Endothelial cell of umbilical vein (primary cell): ENCODE data around the gene ACAD9. TPM values are rescaled to one million over a fixed set of nuclear protein-coding genes. Genes with fewer than 3 reads are reported as not detected.
A peak's percentile ranks its signal among the peaks of the same experiment; 100 is the strongest.

ENCODE experiments used
- BruUV-seq: library from RNA; stranded (reverse); fragments of 400-500 nt; replicated peaks from 2 replicates; lab custom pipeline; 2021; lab: Mats Ljungman, UMichigan
- CTCF ChIA-PET: fragments of 300-600, 350-600 bp; sonication (Branson Sonifier 250); formaldehyde crosslinking; loops from one replicate; lab custom pipeline; 2021; ENCODE audit warnings: antibody characterized with exemption, inconsistent platforms; lab: Charles Lee
- POLR2A ChIA-PET: fragments of 300-600, 350-600 bp; sonication (Branson Sonifier 250); formaldehyde crosslinking; loops from one replicate; lab custom pipeline; 2021; ENCODE audit warnings: antibody characterized with exemption, inconsistent platforms; lab: Charles Lee
- DNase-seq: peaks from one replicate; pipeline ENCODE4 v3.0.0-alpha.2; 2011; ENCODE audit warnings: low read depth, low spot score
- FAIRE-seq: peaks from 2 replicates; lab custom pipeline; 2011; peaks lifted over from hg19 to GRCh38; lab: Jason Lieb, UNC
- H2AFZ ChIP-seq: 2 replicates; pipeline ENCODE4 v1.6.0; 2012; ENCODE audit warnings: low read depth, low read length, control low read depth, inconsistent platforms
- H3K27ac ChIP-seq: 2 replicates; pipeline ENCODE4 v1.5.1; 2011; ENCODE audit warnings: low read depth, mild to moderate bottlenecking, control low read depth, low read length, moderate library complexity; ENCODE audit not compliant: insufficient read depth
- H3K27me3 ChIP-seq, 2 experiments: 2 replicates each; pipeline versions ENCODE4 v1.6.0 to v1.6.1; 2011; ENCODE audit warnings: low read length in 2 of 2, mixed read lengths in 1 of 2; ENCODE audit not compliant: control insufficient read depth in 2 of 2, insufficient read depth in 2 of 2
- H3K36me3 ChIP-seq, 2 experiments: 2 replicates in 1 of 2; 3 replicates in 1 of 2; pipeline ENCODE4 v1.5.1; 2011; ENCODE audit warnings: low read length in 2 of 2, mild to moderate bottlenecking in 1 of 2, moderate library complexity in 1 of 2; ENCODE audit not compliant: control insufficient read depth in 2 of 2, insufficient read depth in 2 of 2; ENCODE audit errors: extremely low read depth in 1 of 2
- H3K4me1 ChIP-seq: 3 replicates; pipeline ENCODE4 v1.5.1; 2011; ENCODE audit warnings: mild to moderate bottlenecking, low read length; ENCODE audit not compliant: control insufficient read depth, insufficient read depth; ENCODE audit errors: extremely low read depth
- H3K4me2 ChIP-seq: 2 replicates; pipeline ENCODE4 v1.6.1; 2011; ENCODE audit warnings: low read length, control low read depth, mixed read lengths; ENCODE audit not compliant: insufficient read depth
- H3K4me3 ChIP-seq, 3 experiments: fragments of 200-600 bp in 1 of 3; sonication (generic), shearing (Covaris generic) in 1 of 3; replicated peaks in 1 of 3; 2 replicates each; pipeline ENCODE4 v1.5.1; 2011 to 2016; ENCODE audit warnings: control low read depth in 3 of 3, low read length in 3 of 3, mild to moderate bottlenecking in 2 of 3, inconsistent platforms in 1 of 3, low read depth in 1 of 3, moderate library complexity in 1 of 3; ENCODE audit not compliant: insufficient read depth in 1 of 3
- H3K79me2 ChIP-seq: 2 replicates; pipeline ENCODE4 v1.6.0; 2012; ENCODE audit warnings: low read length, inconsistent platforms; ENCODE audit not compliant: control insufficient read depth, insufficient read depth
- H3K9ac ChIP-seq: replicated peaks from 2 replicates; pipeline ENCODE3; 2011; ENCODE audit warnings: low read length, control low read depth; ENCODE audit not compliant: insufficient read depth; ENCODE audit errors: extremely low read depth
- H3K9me1 ChIP-seq: replicated peaks from 3 replicates; pipeline ENCODE4 v1.6.0; 2011; ENCODE audit warnings: mild to moderate bottlenecking, low read length; ENCODE audit not compliant: control insufficient read depth, insufficient read depth; ENCODE audit errors: extremely low read depth
- H3K9me3 ChIP-seq: replicated peaks from 2 replicates; pipeline ENCODE4 v1.5.1; 2012; ENCODE audit warnings: low read length, inconsistent platforms; ENCODE audit not compliant: control insufficient read depth, insufficient read depth
- H4K20me1 ChIP-seq: replicated peaks from 2 replicates; pipeline ENCODE3; 2011; ENCODE audit warnings: mild to moderate bottlenecking, low read length; ENCODE audit not compliant: control insufficient read depth, insufficient read depth; ENCODE audit errors: extremely low read depth
- CTCF ChIP-seq, 2 donors: IDR thresholded peaks; 1 replicate in 1 of 2; 2 replicates in 1 of 2; pipeline ENCODE4 v1.5.1; 2011; ENCODE audit warnings: low read length in 2 of 2, mild to moderate bottlenecking in 2 of 2, moderate library complexity in 2 of 2, control low read depth in 1 of 2, inconsistent platforms in 1 of 2, low read depth in 1 of 2; ENCODE audit not compliant: insufficient read depth in 1 of 2; ENCODE audit errors: extremely low read depth in 1 of 2
- EZH2 ChIP-seq: IDR thresholded peaks from 2 replicates; pipeline ENCODE4 v1.6.1; 2012; ENCODE audit warnings: borderline replicate concordance, low read depth, mild to moderate bottlenecking, moderate library complexity, low read length, inconsistent platforms; ENCODE audit not compliant: severe bottlenecking
- GATA2 ChIP-seq: IDR thresholded peaks from 2 replicates; pipeline ENCODE4 v1.7.0; 2011; ENCODE audit warnings: low read depth, mild to moderate bottlenecking, moderate library complexity, mixed read lengths, low read length; ENCODE audit not compliant: insufficient read length, insufficient read depth
- POLR2AphosphoS5 ChIP-seq: IDR thresholded peaks from 2 replicates; pipeline ENCODE4 v1.6.1; 2012; ENCODE audit warnings: low read depth, mild to moderate bottlenecking, control low read depth, low read length, moderate library complexity; ENCODE audit not compliant: insufficient read depth
- dilution Hi-C: fragments of 300-500 bp; cut with MboI; formaldehyde crosslinking; loops from one replicate; pipeline ENCODE4 v1.15.0; 2019; ENCODE audit warnings: low sequenced_read_pairs; ENCODE audit not compliant: extremely low pct_ligation_motif_present
- intact Hi-C: fragments of 100-400 bp; cut with micrococcal nuclease; formaldehyde crosslinking; loops from one replicate; pipeline ENCODE4 v1.10.0; 2022
- polyA plus RNA-seq, 4 experiments: library from polyadenylated mRNA; depleted of rRNA in 3 of 4; stranded (reverse) in 3 of 4; unstranded in 1 of 4; fragments of >200 nt; gene quantifications; 2 replicates each; pipeline versions ENCODE4 v1.2.1 to v1.2.3, GENCODE V29; 2011 to 2012; ENCODE audit warnings: missing spikeins in 1 of 4
- total RNA-seq: library from RNA; stranded (reverse); gene quantifications from 2 replicates; pipeline ENCODE4 v1.2.3, GENCODE V29; 2021

Gene ACAD9
- total and polyA plus RNA-seq, 2 donors (not counting 3 experiments of a cell fraction or from before 2014, with no cell fraction given): 58.6 to 65.8 TPM

GRCh38 chr3:128875556-128876120, 3.8 kb upstream of the ACAD9 start:
- Histone ChIP-seq H3K4me3 (no peak overlapping the region), H3K36me3 (no peaks in the 10 kb centered on the region), H3K9me3 (no peaks in the 10 kb centered on the region), H2AFZ (peak overlapping the region; percentile 7), H3K79me2 (peaks cover 13% of the 10 kb centered on the region), H3K4me1 (peaks cover 16% of the 10 kb centered on the region), H3K4me2 (no peak overlapping the region), H3K9me1 (no peaks in the 10 kb centered on the region), H4K20me1 (no peaks in the 10 kb centered on the region), H3K27ac (no peak overlapping the region), H3K9ac (no peak overlapping the region), H3K27me3 (peaks cover 6 to 7% of the 10 kb centered on the region in 2 experiments)
- TF ChIP-seq CTCF (IDR thresholded peaks at IDR 0.05; ENCODE audit: extremely low read depth in 1 of 2, insufficient read depth in 1 of 2, low read depth in 1 of 2, low read length in 2 of 2) (peak; percentile 54 to 69), POLR2AphosphoS5 (no peak), GATA2 (no peak)
- intact Hi-C loops: loop anchor here (5.0 kb wide), 2 partner anchors 47 to 148 kb away; partner anchors contain the start of gene RAB7A
- dilution Hi-C loops: no loop called here
- ChIA-PET POLR2A (no interaction called here), CTCF (interaction anchor here (1.0 to 1.5 kb wide), 4 partner anchors 10 to 148 kb away, joined by 3 to 9 read pairs (median 3); no protein-coding TSS in a partner anchor)
- FAIRE-seq (peak; percentile 76), DNase-seq (peak; percentile 26)
- BruUV-seq: no TSS peak

DNA sequence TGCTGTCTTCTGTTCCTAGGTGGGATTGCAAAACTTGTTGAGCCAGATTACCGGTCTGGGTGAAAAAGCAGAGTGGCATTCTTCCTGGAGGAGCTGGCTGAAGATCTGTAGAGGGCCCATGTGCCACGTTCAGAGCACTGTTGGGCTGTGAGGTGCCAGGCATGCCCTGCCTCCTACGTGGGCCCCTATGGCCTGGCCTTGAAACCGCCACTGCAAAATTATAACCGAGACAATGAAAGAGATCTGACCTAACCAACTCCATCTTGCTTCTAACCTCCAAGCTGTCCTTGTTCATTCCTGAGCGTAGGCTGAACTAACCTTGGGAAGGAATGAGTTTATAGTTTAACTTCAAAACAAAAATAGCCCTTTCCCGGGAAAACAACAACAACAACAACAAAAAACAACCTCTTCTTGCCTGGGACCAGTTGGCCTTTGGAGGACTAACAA, 1.4 kb upstream of the ACAD9 start:
- dilution Hi-C loops (no loop called here), intact Hi-C loops (loop anchor here (2.0 to 5.0 kb wide), 3 partner anchors 44 to 371 kb away; partner anchors contain the start of genes COPG1 and RAB7A)
- Histone ChIP-seq H4K20me1 (no peaks in the 10 kb centered on the region), H3K9me1 (no peaks in the 10 kb centered on the region), H3K4me1 (peaks cover 23% of the 10 kb centered on the region), H3K4me2 (peak overlapping the region; percentile 85), H3K27ac (peak overlapping the region; percentile 95), H3K36me3 (peaks cover 0 to 3% of the 10 kb centered on the region in 2 experiments), H3K9me3 (no peaks in the 10 kb centered on the region), H2AFZ (no peak overlapping the region), H3K27me3 (peaks cover 6 to 7% of the 10 kb centered on the region in 2 experiments), H3K4me3 (peak overlapping the region; percentile 46 to 91 (median 90)), H3K9ac (peak overlapping the region; percentile 99), H3K79me2 (peaks cover 35% of the 10 kb centered on the region)
- ChIA-PET POLR2A (interaction anchor here (3.0 kb wide), 1 partner anchor 197 kb away, joined by 12 read pairs; no protein-coding TSS in a partner anchor), CTCF (interaction anchor here (1.1 to 2.9 kb wide), 7 partner anchors 11 to 260 kb away, joined by 3 to 10 read pairs (median 6); no protein-coding TSS in a partner anchor)
- no peak for DNase-seq
- FAIRE-seq: no peak
- TF ChIP-seq POLR2AphosphoS5 (no peak), EZH2 (no peak)
- no TSS peak for BruUV-seq
